GM10248 (cell line): ENCODE results near the gene PSIP1.
"Not testable (repeated sequence)": the region's sequence is repeated elsewhere in the genome, so short reads cannot be mapped to it uniquely, and the experiment has no call there.

Experiments used
- CTCF ChIA-PET: fragments of 300-600 bp; sonication (Branson Sonifier 250); formaldehyde crosslinking; extraction: SDS; loops from one replicate; lab custom pipeline; 2021; ENCODE audit warnings: antibody characterized with exemption; lab: Yijun Ruan, JAX
- POLR2A ChIA-PET: fragments of 350-650 bp; sonication (Branson Sonifier 250); formaldehyde crosslinking; extraction: SDS; loops from one replicate; lab custom pipeline; 2020; ENCODE audit warnings: antibody characterized with exemption; lab: Yijun Ruan, JAX
- DNase-seq: peaks from one replicate; pipeline ENCODE4 v3.0.0; 2012; ENCODE audit errors: extremely low spot score
- CTCF ChIP-seq: IDR thresholded peaks from 2 replicates; pipeline ENCODE4 v1.5.1; 2012; ENCODE audit warnings: mild to moderate bottlenecking, low read depth; ENCODE audit errors: extremely low read depth, missing control alignments, control extremely low read depth

The PSIP1 gene

GRCh38 chr9:15461601-15462000 lies 49.2 kb downstream of the PSIP1 start:
- CTCF ChIA-PET, result interaction anchor here (1.0 kb wide), 1 partner anchor 11 kb away, joined by 3 read pairs; no protein-coding TSS in a partner anchor
- POLR2A ChIA-PET, result no interaction called here
- no peak for TF ChIP-seq CTCF
- DNase-seq, result no peak

- TF ChIP-seq CTCF, result no peak
- CTCF ChIA-PET, result interaction anchor here (1.5 kb wide), 1 partner anchor 13 kb away, joined by 4 read pairs; no protein-coding TSS in a partner anchor
- DNase-seq, result no peak
- POLR2A ChIA-PET, result no interaction called here
Observed at GRCh38 chr9:15461056-15461455, 49.7 kb downstream of the PSIP1 start.

- ChIA-PET CTCF (interaction anchor here (1.5 to 2.3 kb wide), 2 partner anchors 10 to 37 kb away, joined by 3 to 9 read pairs; no protein-coding TSS in a partner anchor), POLR2A (no interaction called here)
- DNase-seq, result no peak
- no peak for TF ChIP-seq CTCF
Observed at GRCh38 chr9:15453956-15454355, 56.8 kb downstream of the PSIP1 start.

- no peak for TF ChIP-seq CTCF
- CTCF ChIA-PET, result interaction anchor here (0.6 to 2.2 kb wide), 7 partner anchors 11 to 62 kb away, joined by 3 to 9 read pairs (median 3); partner anchors contain the start of gene SNAPC3
- POLR2A ChIA-PET, result interaction anchor here (1.4 kb wide), 1 partner anchor 23 kb away, joined by 4 read pairs; no protein-coding TSS in a partner anchor
- DNase-seq, result no peak
Observed at GRCh38 chr9:15444141-15444540, 66.6 kb downstream of the PSIP1 start.

- CTCF ChIA-PET, POLR2A ChIA-PET: not testable (repeated sequence)
Observed at GRCh38 chr9:15442264-15442663, 68.5 kb downstream of the PSIP1 start.

GRCh38 chr9:15441841-15442240 lies 68.9 kb downstream of the PSIP1 start:
- POLR2A ChIA-PET, DNase-seq, CTCF ChIA-PET: not testable (repeated sequence)

More at GRCh38 chr9:15442264-15442663, 68.5 kb downstream of the PSIP1 start:
- DNase-seq, result not testable (repeated sequence)

- no peak for TF ChIP-seq CTCF
- no peak for DNase-seq
- ChIA-PET CTCF (interaction anchor here (1.0 kb wide), 1 partner anchor 14 kb away, joined by 3 read pairs; no protein-coding TSS in a partner anchor), POLR2A (no interaction called here)
Observed at GRCh38 chr9:15438891-15439290, 71.9 kb downstream of the PSIP1 start.
